ACC112 (cell line): ENCODE data around the gene GIT1.

ENCODE experiments used
- H2AFZ ChIP-seq: fragments of 200-600 bp; sonication (generic); one replicate; pipeline ENCODE4 v1.6.0; 2017; ENCODE audit warnings: antibody characterized with exemption, low read length; ENCODE audit not compliant: unreplicated experiment
- H3K27ac ChIP-seq: fragments of 200-600 bp; sonication (generic); 2 replicates; pipeline ENCODE4 v1.5.1; 2014; ENCODE audit warnings: low read depth, mild to moderate bottlenecking, antibody characterized with exemption, low read length, moderate library complexity
- H3K27me3 ChIP-seq: fragments of 200-600 bp; sonication (generic); 2 replicates; pipeline ENCODE4 v1.6.1; 2014; ENCODE audit warnings: mild to moderate bottlenecking, antibody characterized with exemption, low read length, moderate library complexity, mixed read lengths; ENCODE audit not compliant: insufficient read depth
- H3K36me3 ChIP-seq: fragments of 200-600 bp; sonication (generic); 2 replicates; pipeline ENCODE4 v1.6.1; 2016; ENCODE audit warnings: mild to moderate bottlenecking, antibody characterized with exemption, low read length, moderate library complexity, mixed read lengths; ENCODE audit not compliant: insufficient read depth
- H3K4me1 ChIP-seq: fragments of 200-600 bp; sonication (generic); one replicate; pipeline ENCODE4 v1.6.1; 2016; ENCODE audit warnings: low read length, mixed read lengths; ENCODE audit not compliant: insufficient read depth, unreplicated experiment, control insufficient read depth
- H3K4me3 ChIP-seq: fragments of 200-600 bp; sonication (generic); 2 replicates; pipeline ENCODE4 v1.5.1; 2014; ENCODE audit warnings: mild to moderate bottlenecking, low read depth, low read length
- H3K79me2 ChIP-seq: fragments of 200-600 bp; sonication (generic); one replicate; pipeline ENCODE4 v1.6.0; 2016; ENCODE audit warnings: low read length; ENCODE audit not compliant: control insufficient read depth, unreplicated experiment, insufficient read depth

The GIT1 gene

GRCh38 chr17:29615492-29616299 lies 26.2 kb upstream of the GIT1 start:
- H2AFZ ChIP-seq, result no peak overlapping the region
- peak overlapping the region; percentile 27 for H3K4me3 ChIP-seq
- H3K27me3 ChIP-seq, result peaks cover 13% of the 10 kb centered on the region
- no peaks in the 10 kb centered on the region for H3K36me3 ChIP-seq
- peaks cover 13% of the 10 kb centered on the region for H3K4me1 ChIP-seq
- H3K79me2 ChIP-seq, result no peaks in the 10 kb centered on the region
- H3K27ac ChIP-seq, result no peak overlapping the region

GRCh38 chr17:29615048-29615385 lies 25.6 kb upstream of the GIT1 start:
- Histone ChIP-seq H2AFZ (no peak overlapping the region), H3K27ac (no peak overlapping the region), H3K4me1 (peaks cover 10% of the 10 kb centered on the region), H3K4me3 (no peak overlapping the region), H3K79me2 (no peaks in the 10 kb centered on the region), H3K36me3 (no peaks in the 10 kb centered on the region), H3K27me3 (peaks cover 13% of the 10 kb centered on the region)

GRCh38 chr17:29614349-29615047 lies 25.1 kb upstream of the GIT1 start:
- H3K4me3 ChIP-seq, result no peak overlapping the region

GRCh38 chr17:29613856-29614255 lies 24.4 kb upstream of the GIT1 start:
- Histone ChIP-seq H3K4me3 (peak overlapping the region; percentile 71), H3K27me3 (peaks cover 13% of the 10 kb centered on the region), H3K36me3 (no peaks in the 10 kb centered on the region), H3K27ac (no peak overlapping the region), H2AFZ (peak overlapping the region; percentile 29), H3K4me1 (peaks cover 10% of the 10 kb centered on the region), H3K79me2 (no peaks in the 10 kb centered on the region)

More at GRCh38 chr17:29614349-29615047, 25.1 kb upstream of the GIT1 start:
- Histone ChIP-seq H3K79me2 (no peaks in the 10 kb centered on the region), H3K36me3 (no peaks in the 10 kb centered on the region), H3K27ac (no peak overlapping the region), H3K4me1 (peaks cover 10% of the 10 kb centered on the region), H2AFZ (no peak overlapping the region), H3K27me3 (peaks cover 13% of the 10 kb centered on the region)

- Histone ChIP-seq H3K4me1 (peaks cover 10% of the 10 kb centered on the region), H3K79me2 (no peaks in the 10 kb centered on the region), H2AFZ (peak overlapping the region; percentile 29), H3K4me3 (peak overlapping the region; percentile 71), H3K27ac (no peak overlapping the region), H3K27me3 (peaks cover 13% of the 10 kb centered on the region), H3K36me3 (no peaks in the 10 kb centered on the region)
Observed at GRCh38 chr17:29613352-29613837, 23.9 kb upstream of the GIT1 start.

- H3K27me3 ChIP-seq, result peaks cover 13% of the 10 kb centered on the region
- peak overlapping the region; percentile 71 for H3K4me3 ChIP-seq
- peaks cover 10% of the 10 kb centered on the region for H3K4me1 ChIP-seq
- no peaks in the 10 kb centered on the region for H3K79me2 ChIP-seq
- no peaks in the 10 kb centered on the region for H3K36me3 ChIP-seq
- H3K27ac ChIP-seq, result no peak overlapping the region
- H2AFZ ChIP-seq, result no peak overlapping the region
Observed at GRCh38 chr17:29612404-29613280, 23.2 kb upstream of the GIT1 start.

GRCh38 chr17:29612094-29612403 lies 22.6 kb upstream of the GIT1 start:
- peaks cover 11% of the 10 kb centered on the region for H3K27me3 ChIP-seq
- no peak overlapping the region for H3K4me3 ChIP-seq
- no peak overlapping the region for H2AFZ ChIP-seq
- H3K79me2 ChIP-seq, result no peaks in the 10 kb centered on the region
- peaks cover 10% of the 10 kb centered on the region for H3K4me1 ChIP-seq
- H3K36me3 ChIP-seq, result no peaks in the 10 kb centered on the region
- H3K27ac ChIP-seq, result no peak overlapping the region

- Histone ChIP-seq H3K27ac (no peak overlapping the region), H3K27me3 (peaks cover 6% of the 10 kb centered on the region), H3K4me3 (no peak overlapping the region), H2AFZ (no peak overlapping the region), H3K36me3 (no peaks in the 10 kb centered on the region), H3K4me1 (peaks cover 10% of the 10 kb centered on the region), H3K79me2 (no peaks in the 10 kb centered on the region)
Observed at GRCh38 chr17:29611351-29612093, 22.1 kb upstream of the GIT1 start.

- H3K79me2 ChIP-seq, result no peaks in the 10 kb centered on the region
- no peak overlapping the region for H3K27ac ChIP-seq
- no peak overlapping the region for H3K4me3 ChIP-seq
- H3K36me3 ChIP-seq, result no peaks in the 10 kb centered on the region
- H2AFZ ChIP-seq, result no peak overlapping the region
- no peaks in the 10 kb centered on the region for H3K27me3 ChIP-seq
- peaks cover 5% of the 10 kb centered on the region for H3K4me1 ChIP-seq
Observed at GRCh38 chr17:29610395-29610794, 20.9 kb upstream of the GIT1 start.

GRCh38 chr17:29608986-29609385 lies 19.5 kb upstream of the GIT1 start:
- Histone ChIP-seq H3K36me3 (no peaks in the 10 kb centered on the region), H3K27ac (no peak overlapping the region), H2AFZ (no peak overlapping the region), H3K79me2 (no peaks in the 10 kb centered on the region), H3K4me1 (peaks cover 5% of the 10 kb centered on the region), H3K27me3 (no peaks in the 10 kb centered on the region), H3K4me3 (no peak overlapping the region)
